ENCODE data around the gene MYL12A.

The MYL12A gene

DNA sequence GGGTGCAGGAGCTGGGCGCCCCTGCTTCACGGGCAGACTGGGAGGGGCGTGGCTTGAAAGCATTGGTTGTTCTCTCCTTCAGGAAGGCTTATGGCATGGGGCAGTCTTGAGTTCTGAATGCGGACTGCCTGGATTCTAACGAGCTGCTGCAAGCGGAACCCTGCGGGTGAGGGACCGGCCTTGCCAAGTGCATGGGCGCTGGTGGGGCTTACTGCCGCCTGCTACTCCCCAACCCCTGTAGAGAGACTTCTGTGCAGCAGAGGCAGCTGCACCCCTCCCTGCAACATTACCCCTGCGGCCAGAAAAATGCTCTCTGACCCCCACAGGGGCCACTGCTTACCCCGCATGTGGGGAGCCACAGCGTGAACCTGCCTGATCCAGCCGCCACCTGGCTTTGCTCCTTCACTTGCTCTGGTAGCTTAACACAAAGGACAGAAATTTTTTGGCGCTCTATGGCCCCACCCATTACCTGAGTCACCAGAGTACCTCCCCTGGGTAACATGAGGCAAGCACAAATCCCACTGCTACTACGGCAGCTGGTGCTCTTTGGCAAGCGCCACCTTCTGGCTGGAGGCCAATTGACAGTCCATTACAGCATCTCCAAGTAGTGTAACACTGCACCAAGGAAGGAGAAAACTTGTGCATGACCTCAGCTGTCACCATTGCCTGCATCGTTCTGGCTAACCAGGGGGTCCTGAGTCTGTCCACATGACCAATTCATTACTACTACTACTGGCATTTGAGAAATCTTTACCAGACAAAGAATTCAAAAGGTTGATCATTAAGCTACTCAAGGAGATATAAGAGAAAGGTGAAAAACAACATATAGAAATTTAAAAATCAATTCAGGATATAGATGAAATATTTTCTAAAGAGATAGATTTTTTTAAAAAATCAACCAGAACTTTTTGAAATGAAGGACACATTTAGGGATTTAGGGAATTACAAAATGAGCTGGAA, 49.7 kb downstream of the MYL12A start:
- DNase-seq (ENCODE audit: insufficient read length, low spot score): peak; percentile 49
- peak; percentile 98 for FAIRE-seq
- TF ChIP-seq POLR2AphosphoS5 (IDR thresholded peaks at IDR 0.05; ENCODE audit: low read depth, low read length) (peak; percentile 76), POLR2A (IDR thresholded peaks at IDR 0.05; ENCODE audit: low read depth, low read length) (peak; percentile 88), SPI1 (IDR thresholded peaks at IDR 0.05; ENCODE audit: low read depth, low read length) (no peak), TAF1 (IDR thresholded peaks at IDR 0.05; ENCODE audit: low read depth, low read length) (peak; percentile 86), PAX5 (IDR thresholded peaks at IDR 0.05; ENCODE audit: insufficient read depth, low read length, severe bottlenecking) (no peak), POU2F2 (IDR thresholded peaks at IDR 0.05; ENCODE audit: low read depth, low read length) (peak; percentile 43; the same call in 1 of the 2 replicates)

DNA sequence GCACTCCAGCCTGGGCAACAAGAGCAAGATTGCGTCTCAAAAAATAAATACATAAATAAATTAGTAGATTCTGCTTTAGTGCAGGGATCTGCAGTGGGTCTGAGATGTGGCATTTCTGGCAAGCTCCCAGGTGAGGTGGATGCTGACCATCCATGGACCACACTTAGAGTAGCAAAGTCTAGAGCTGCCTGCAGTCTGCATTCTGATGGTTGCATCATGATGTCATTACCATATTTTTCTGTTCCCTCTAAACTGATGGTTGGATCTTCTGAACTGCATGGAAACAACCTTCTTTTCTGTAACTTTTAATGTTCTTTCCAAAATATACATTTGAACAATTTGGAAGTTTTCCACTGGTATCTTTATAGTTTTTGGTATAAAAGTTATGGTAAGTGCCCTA, 57.2 kb downstream of the MYL12A start:
- DNase-seq (ENCODE audit: insufficient read length, low spot score) (no peak), FAIRE-seq (no peak)

GRCh38 chr18:3305354-3305762, 57.8 kb downstream of the MYL12A start:
- TF ChIP-seq POLR2A (IDR thresholded peaks at IDR 0.05; ENCODE audit: low read depth, low read length) (no peak), POU2F2 (IDR thresholded peaks at IDR 0.05; ENCODE audit: low read depth, low read length) (peak; percentile 45; the same call in 1 of the 2 replicates)
- no peak for FAIRE-seq

More for the DNA sequence above, 57.2 kb downstream of the MYL12A start:
- TF ChIP-seq PAX5 (IDR thresholded peaks at IDR 0.05; ENCODE audit: insufficient read depth, low read length, severe bottlenecking): no peak
- no peak for TF ChIP-seq POLR2A (IDR thresholded peaks at IDR 0.05; ENCODE audit: low read depth, low read length)
- no peak for TF ChIP-seq POU2F2 (IDR thresholded peaks at IDR 0.05; ENCODE audit: low read depth, low read length)
- TF ChIP-seq TAF1 (IDR thresholded peaks at IDR 0.05; ENCODE audit: low read depth, low read length): no peak
- TF ChIP-seq POLR2AphosphoS5 (IDR thresholded peaks at IDR 0.05; ENCODE audit: low read depth, low read length): no peak
- TF ChIP-seq SPI1 (IDR thresholded peaks at IDR 0.05; ENCODE audit: low read depth, low read length): no peak

More at GRCh38 chr18:3305354-3305762, 57.8 kb downstream of the MYL12A start:
- DNase-seq (ENCODE audit: insufficient read length, low spot score): no peak
